Calu3 (cell line): ENCODE results near the gene GAGE10. TPM values are rescaled to one million over a fixed set of nuclear protein-coding genes. Genes with fewer than 3 reads are reported as not detected.
"Not testable (repeated sequence)": the region's sequence is repeated elsewhere in the genome, so short reads cannot be mapped to it uniquely, and the experiment has no call there.

Source experiments
- BruUV-seq: library from RNA; stranded (reverse); fragments of 400-500 nt; replicated peaks from 2 replicates; lab custom pipeline; 2021; lab: Mats Ljungman, UMichigan
- CTCF ChIA-PET: fragments of 300-600 bp; sonication (Branson Sonifier 250); formaldehyde crosslinking; loops from one replicate; lab custom pipeline; 2022; ENCODE audit warnings: antibody characterized with exemption; lab: Charles Lee
- DNase-seq: peaks from one replicate; pipeline ENCODE4 v3.0.0; 2022
- H3K27ac Mint-ChIP-seq: one replicate; pipeline ENCODE4 v1.8.0; 2022; ENCODE audit warnings: mixed read lengths; ENCODE audit not compliant: unreplicated experiment
- H3K27me3 Mint-ChIP-seq: one replicate; pipeline ENCODE4 v1.8.0; 2022; ENCODE audit warnings: mixed read lengths; ENCODE audit not compliant: unreplicated experiment
- H3K36me3 Mint-ChIP-seq: one replicate; pipeline ENCODE4 v1.8.0; 2022; ENCODE audit warnings: mild to moderate bottlenecking, moderate library complexity, mixed read lengths; ENCODE audit not compliant: insufficient read depth, unreplicated experiment
- H3K4me1 Mint-ChIP-seq: one replicate; pipeline ENCODE4 v1.8.0; 2022; ENCODE audit warnings: mild to moderate bottlenecking, low read depth, mixed read lengths; ENCODE audit not compliant: unreplicated experiment
- H3K4me3 Mint-ChIP-seq: one replicate; pipeline ENCODE4 v1.8.0; 2022; ENCODE audit warnings: mild to moderate bottlenecking, low read depth, moderate library complexity, mixed read lengths; ENCODE audit not compliant: unreplicated experiment
- H3K9me3 Mint-ChIP-seq: one replicate; pipeline ENCODE4 v1.8.0; 2022; ENCODE audit warnings: low read depth, mixed read lengths; ENCODE audit not compliant: unreplicated experiment
- CTCF ChIP-seq: fragments of 200-600 bp; IDR thresholded peaks from one replicate; pipeline ENCODE4 v1.8.0; 2022; ENCODE audit warnings: antibody characterized with exemption; ENCODE audit not compliant: unreplicated experiment
- intact Hi-C: fragments of 100-400 bp; cut with micrococcal nuclease; formaldehyde crosslinking; loops from one replicate; pipeline ENCODE4 v1.10.0; 2022; ENCODE audit not compliant: unreplicated experiment
- total RNA-seq: library from RNA; stranded (reverse); gene quantifications from 2 replicates; pipeline ENCODE4 v1.2.3, GENCODE V29; 2022

GAGE10 gene
- total RNA-seq, 1 experiment from 2014 or later: not detected

- no peaks in the 10 kb centered on the region for H3K9me3 Mint-ChIP-seq
- intact Hi-C loops: no loop called here
- no peak for TF ChIP-seq CTCF
- no peaks in the 10 kb centered on the region for H3K36me3 Mint-ChIP-seq
- BruUV-seq: no TSS peak
- CTCF ChIA-PET: no interaction called here
- H3K27me3 Mint-ChIP-seq: no peaks in the 10 kb centered on the region
- H3K4me3 Mint-ChIP-seq: no peak overlapping the region
- no peak for DNase-seq
- no peaks in the 10 kb centered on the region for H3K4me1 Mint-ChIP-seq
- H3K27ac Mint-ChIP-seq: no peak overlapping the region
These were observed 12.6 kb downstream of the GAGE10 start for GRCh38 chrX:49316085-49316484.

GRCh38 chrX:49321737-49322136, 18.3 kb downstream of the GAGE10 start, which contains the start of gene GAGE12J:
TSS of gene GAGE12J (plus strand) at chrX:49322037. CDS start at chrX:49323194, 1,157 bp downstream.
- H3K27me3 Mint-ChIP-seq, intact Hi-C loops, H3K4me3 Mint-ChIP-seq, BruUV-seq, CTCF ChIA-PET, H3K4me1 Mint-ChIP-seq, H3K9me3 Mint-ChIP-seq, H3K36me3 Mint-ChIP-seq, DNase-seq, H3K27ac Mint-ChIP-seq: not testable (repeated sequence)

GRCh38 chrX:49322266-49322665, 18.8 kb downstream of the GAGE10 start:
- CTCF ChIA-PET, H3K27me3 Mint-ChIP-seq, H3K9me3 Mint-ChIP-seq, H3K36me3 Mint-ChIP-seq, BruUV-seq, intact Hi-C loops, DNase-seq, H3K4me3 Mint-ChIP-seq, H3K4me1 Mint-ChIP-seq, H3K27ac Mint-ChIP-seq: not testable (repeated sequence)

GRCh38 chrX:49323735-49324134, 20.3 kb downstream of the GAGE10 start:
- H3K27ac Mint-ChIP-seq, H3K9me3 Mint-ChIP-seq, BruUV-seq, H3K27me3 Mint-ChIP-seq, H3K4me3 Mint-ChIP-seq, H3K4me1 Mint-ChIP-seq, H3K36me3 Mint-ChIP-seq, DNase-seq, CTCF ChIA-PET, intact Hi-C loops: not testable (repeated sequence)

- intact Hi-C loops, H3K9me3 Mint-ChIP-seq, H3K4me3 Mint-ChIP-seq, H3K27me3 Mint-ChIP-seq, BruUV-seq, H3K27ac Mint-ChIP-seq, DNase-seq, H3K36me3 Mint-ChIP-seq, H3K4me1 Mint-ChIP-seq, CTCF ChIA-PET: not testable (repeated sequence)
These were observed 27.0 kb downstream of the GAGE10 start for GRCh38 chrX:49330421-49330820.

GRCh38 chrX:49331282-49331681, 27.8 kb downstream of the GAGE10 start, which contains the start of gene GAGE13:
TSS of gene GAGE13 (plus strand) at chrX:49331582. CDS start at chrX:49332738, 1,156 bp downstream.
- H3K9me3 Mint-ChIP-seq, CTCF ChIA-PET, intact Hi-C loops, BruUV-seq, H3K36me3 Mint-ChIP-seq, H3K4me3 Mint-ChIP-seq, H3K4me1 Mint-ChIP-seq, H3K27ac Mint-ChIP-seq, DNase-seq, H3K27me3 Mint-ChIP-seq: not testable (repeated sequence)

GRCh38 chrX:49331841-49332240, 28.4 kb downstream of the GAGE10 start:
- H3K27ac Mint-ChIP-seq, DNase-seq, intact Hi-C loops, H3K4me1 Mint-ChIP-seq, H3K4me3 Mint-ChIP-seq, CTCF ChIA-PET, H3K36me3 Mint-ChIP-seq, H3K27me3 Mint-ChIP-seq, H3K9me3 Mint-ChIP-seq, BruUV-seq: not testable (repeated sequence)

- CTCF ChIA-PET, H3K4me3 Mint-ChIP-seq, H3K4me1 Mint-ChIP-seq, H3K9me3 Mint-ChIP-seq, H3K27ac Mint-ChIP-seq, DNase-seq, intact Hi-C loops, BruUV-seq, H3K36me3 Mint-ChIP-seq, H3K27me3 Mint-ChIP-seq: not testable (repeated sequence)
These were observed 38.0 kb downstream of the GAGE10 start for GRCh38 chrX:49341449-49341848.

- CTCF ChIA-PET, BruUV-seq, H3K27ac Mint-ChIP-seq, H3K27me3 Mint-ChIP-seq, H3K9me3 Mint-ChIP-seq, H3K4me3 Mint-ChIP-seq, intact Hi-C loops, H3K36me3 Mint-ChIP-seq, H3K4me1 Mint-ChIP-seq, DNase-seq: not testable (repeated sequence)
These were observed 41.2 kb downstream of the GAGE10 start for GRCh38 chrX:49344496-49345175.
